ENCODE measurements around the gene NRXN3.

DNA sequence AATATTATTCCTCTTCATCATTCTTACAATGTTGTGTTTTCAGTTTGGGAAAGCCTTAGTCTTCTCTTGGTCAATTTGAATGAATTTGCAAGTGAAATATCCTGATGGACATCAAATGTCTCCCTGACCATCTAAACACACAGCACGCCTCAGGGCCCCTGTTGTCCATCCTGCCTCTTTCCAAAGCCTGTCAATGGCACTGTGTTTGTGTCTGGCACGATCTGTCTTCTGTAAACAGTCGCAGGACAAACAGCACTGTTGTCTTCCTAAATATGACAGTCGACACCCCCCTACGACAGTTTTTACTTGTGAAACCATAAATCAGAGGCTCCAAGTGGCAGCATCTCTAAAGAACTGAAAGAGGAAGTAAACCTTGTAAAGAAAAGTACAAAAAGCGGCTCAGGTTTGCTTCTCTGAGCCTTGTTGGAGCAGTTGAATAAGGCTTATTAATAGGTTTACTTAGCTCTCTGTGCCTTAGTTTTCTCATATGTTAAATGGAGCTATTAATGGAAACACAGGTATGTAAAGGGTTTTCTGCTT lies 285.8 kb downstream of the NRXN3 start:
- TF ChIP-seq TAF1 (conservative IDR thresholded peaks at IDR 0.05) (no peak), RAD21 (IDR thresholded peaks at IDR 0.05) (no peak), FOXA1 (IDR thresholded peaks at IDR 0.05) (no peak), EGR1 (IDR thresholded peaks at IDR 0.05; ENCODE audit: low read depth in 2 of 2) (no peak), YY1 (IDR thresholded peaks at IDR 0.05) (no peak)
- TF ChIP-seq, protein P1, sequence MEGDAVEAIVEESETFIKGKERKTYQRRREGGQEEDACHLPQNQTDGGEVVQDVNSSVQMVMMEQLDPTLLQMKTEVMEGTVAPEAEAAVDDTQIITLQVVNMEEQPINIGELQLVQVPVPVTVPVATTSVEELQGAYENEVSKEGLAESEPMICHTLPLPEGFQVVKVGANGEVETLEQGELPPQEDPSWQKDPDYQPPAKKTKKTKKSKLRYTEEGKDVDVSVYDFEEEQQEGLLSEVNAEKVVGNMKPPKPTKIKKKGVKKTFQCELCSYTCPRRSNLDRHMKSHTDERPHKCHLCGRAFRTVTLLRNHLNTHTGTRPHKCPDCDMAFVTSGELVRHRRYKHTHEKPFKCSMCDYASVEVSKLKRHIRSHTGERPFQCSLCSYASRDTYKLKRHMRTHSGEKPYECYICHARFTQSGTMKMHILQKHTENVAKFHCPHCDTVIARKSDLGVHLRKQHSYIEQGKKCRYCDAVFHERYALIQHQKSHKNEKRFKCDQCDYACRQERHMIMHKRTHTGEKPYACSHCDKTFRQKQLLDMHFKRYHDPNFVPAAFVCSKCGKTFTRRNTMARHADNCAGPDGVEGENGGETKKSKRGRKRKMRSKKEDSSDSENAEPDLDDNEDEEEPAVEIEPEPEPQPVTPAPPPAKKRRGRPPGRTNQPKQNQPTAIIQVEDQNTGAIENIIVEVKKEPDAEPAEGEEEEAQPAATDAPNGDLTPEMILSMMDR (IDR thresholded peaks at IDR 0.05; ENCODE audit: low read depth, low read length, missing input control) = no peak
- TF ChIP-seq, protein P2, sequence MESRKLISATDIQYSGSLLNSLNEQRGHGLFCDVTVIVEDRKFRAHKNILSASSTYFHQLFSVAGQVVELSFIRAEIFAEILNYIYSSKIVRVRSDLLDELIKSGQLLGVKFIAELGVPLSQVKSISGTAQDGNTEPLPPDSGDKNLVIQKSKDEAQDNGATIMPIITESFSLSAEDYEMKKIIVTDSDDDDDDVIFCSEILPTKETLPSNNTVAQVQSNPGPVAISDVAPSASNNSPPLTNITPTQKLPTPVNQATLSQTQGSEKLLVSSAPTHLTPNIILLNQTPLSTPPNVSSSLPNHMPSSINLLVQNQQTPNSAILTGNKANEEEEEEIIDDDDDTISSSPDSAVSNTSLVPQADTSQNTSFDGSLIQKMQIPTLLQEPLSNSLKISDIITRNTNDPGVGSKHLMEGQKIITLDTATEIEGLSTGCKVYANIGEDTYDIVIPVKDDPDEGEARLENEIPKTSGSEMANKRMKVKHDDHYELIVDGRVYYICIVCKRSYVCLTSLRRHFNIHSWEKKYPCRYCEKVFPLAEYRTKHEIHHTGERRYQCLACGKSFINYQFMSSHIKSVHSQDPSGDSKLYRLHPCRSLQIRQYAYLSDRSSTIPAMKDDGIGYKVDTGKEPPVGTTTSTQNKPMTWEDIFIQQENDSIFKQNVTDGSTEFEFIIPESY (IDR thresholded peaks at IDR 0.05) = no peak
- TF ChIP-seq, protein P3, sequence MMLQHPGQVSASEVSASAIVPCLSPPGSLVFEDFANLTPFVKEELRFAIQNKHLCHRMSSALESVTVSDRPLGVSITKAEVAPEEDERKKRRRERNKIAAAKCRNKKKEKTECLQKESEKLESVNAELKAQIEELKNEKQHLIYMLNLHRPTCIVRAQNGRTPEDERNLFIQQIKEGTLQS (IDR thresholded peaks at IDR 0.05) = no peak
- TF ChIP-seq, protein P4, sequence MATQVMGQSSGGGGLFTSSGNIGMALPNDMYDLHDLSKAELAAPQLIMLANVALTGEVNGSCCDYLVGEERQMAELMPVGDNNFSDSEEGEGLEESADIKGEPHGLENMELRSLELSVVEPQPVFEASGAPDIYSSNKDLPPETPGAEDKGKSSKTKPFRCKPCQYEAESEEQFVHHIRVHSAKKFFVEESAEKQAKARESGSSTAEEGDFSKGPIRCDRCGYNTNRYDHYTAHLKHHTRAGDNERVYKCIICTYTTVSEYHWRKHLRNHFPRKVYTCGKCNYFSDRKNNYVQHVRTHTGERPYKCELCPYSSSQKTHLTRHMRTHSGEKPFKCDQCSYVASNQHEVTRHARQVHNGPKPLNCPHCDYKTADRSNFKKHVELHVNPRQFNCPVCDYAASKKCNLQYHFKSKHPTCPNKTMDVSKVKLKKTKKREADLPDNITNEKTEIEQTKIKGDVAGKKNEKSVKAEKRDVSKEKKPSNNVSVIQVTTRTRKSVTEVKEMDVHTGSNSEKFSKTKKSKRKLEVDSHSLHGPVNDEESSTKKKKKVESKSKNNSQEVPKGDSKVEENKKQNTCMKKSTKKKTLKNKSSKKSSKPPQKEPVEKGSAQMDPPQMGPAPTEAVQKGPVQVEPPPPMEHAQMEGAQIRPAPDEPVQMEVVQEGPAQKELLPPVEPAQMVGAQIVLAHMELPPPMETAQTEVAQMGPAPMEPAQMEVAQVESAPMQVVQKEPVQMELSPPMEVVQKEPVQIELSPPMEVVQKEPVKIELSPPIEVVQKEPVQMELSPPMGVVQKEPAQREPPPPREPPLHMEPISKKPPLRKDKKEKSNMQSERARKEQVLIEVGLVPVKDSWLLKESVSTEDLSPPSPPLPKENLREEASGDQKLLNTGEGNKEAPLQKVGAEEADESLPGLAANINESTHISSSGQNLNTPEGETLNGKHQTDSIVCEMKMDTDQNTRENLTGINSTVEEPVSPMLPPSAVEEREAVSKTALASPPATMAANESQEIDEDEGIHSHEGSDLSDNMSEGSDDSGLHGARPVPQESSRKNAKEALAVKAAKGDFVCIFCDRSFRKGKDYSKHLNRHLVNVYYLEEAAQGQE (IDR thresholded peaks at IDR 0.05) = no peak
